Activated CD4-positive, alpha-beta T cell treated with anti-CD3 and anti-CD28 coated beads, Interleukin-2, amount 50 U/mL, for 48 hours (primary cell): ENCODE data around the gene TBX10.
A peak's percentile ranks its signal among the peaks of the same experiment; 100 is the strongest.
"Not testable (repeated sequence)": the region's sequence is repeated elsewhere in the genome, so short reads cannot be mapped to it uniquely, and the experiment has no call there.

Experiments used
- DNase-seq, 2 experiments: peaks; one replicate each; pipeline ENCODE4 v3.0.0-alpha.2; 2020

Gene TBX10

GRCh38 chr11:67630228-67630942, 9.2 kb downstream of the TBX10 start:
- DNase-seq: peak; percentile 98

GRCh38 chr11:67629386-67630227, 10.0 kb downstream of the TBX10 start, which contains the start of gene NUDT8:
TSS of gene NUDT8 (minus strand) at chr11:67629937. CDS start at chr11:67629911, 26 bp downstream.
- peak; percentile 89 to 92 for DNase-seq

GRCh38 chr11:67628710-67629385, 10.7 kb downstream of the TBX10 start:
- no peak for DNase-seq

- no peak for DNase-seq
These were observed 11.5 kb downstream of the TBX10 start for GRCh38 chr11:67627812-67628624.

GRCh38 chr11:67627441-67627811, 12.1 kb downstream of the TBX10 start:
- no peak for DNase-seq

GRCh38 chr11:67626970-67627369, 12.6 kb downstream of the TBX10 start:
- no peak for DNase-seq

GRCh38 chr11:67626131-67626833, 13.3 kb downstream of the TBX10 start:
- DNase-seq: not testable (repeated sequence)

- not testable (repeated sequence) for DNase-seq
These were observed 15.8 kb downstream of the TBX10 start for GRCh38 chr11:67623795-67624194.

- not testable (repeated sequence) for DNase-seq
These were observed 16.7 kb downstream of the TBX10 start for GRCh38 chr11:67622905-67623304.

- not testable (repeated sequence) for DNase-seq
These were observed 17.6 kb downstream of the TBX10 start for GRCh38 chr11:67621928-67622327.

GRCh38 chr11:67620621-67621020, 18.9 kb downstream of the TBX10 start:
- DNase-seq: not testable (repeated sequence)

GRCh38 chr11:67619683-67620618, 19.6 kb downstream of the TBX10 start:
- DNase-seq: not testable (repeated sequence)

- not testable (repeated sequence) for DNase-seq
These were observed 20.5 kb downstream of the TBX10 start for GRCh38 chr11:67618901-67619659.

- no peak for DNase-seq
These were observed 22.2 kb downstream of the TBX10 start for GRCh38 chr11:67617243-67617953.

- DNase-seq: no peak
These were observed 22.9 kb downstream of the TBX10 start for GRCh38 chr11:67616431-67617242.

GRCh38 chr11:67615728-67616430, 23.7 kb downstream of the TBX10 start:
- DNase-seq: no peak
